Stimulated activated CD4-positive, alpha-beta T cell treated with anti-CD3 and anti-CD28 coated beads, TNF-alpha, amount 100 ng/mL, for 48 hours (primary cell): ENCODE results near the gene CD302.
"Not testable (repeated sequence)": the region's sequence is repeated elsewhere in the genome, so short reads cannot be mapped to it uniquely, and the experiment has no call there.

Experiments used
- DNase-seq, 3 donors: peaks; one replicate each; pipeline ENCODE4 v3.0.0-alpha.2; 2020; ENCODE audit warnings: low read depth in 3 of 3

CD302 gene, protein sequence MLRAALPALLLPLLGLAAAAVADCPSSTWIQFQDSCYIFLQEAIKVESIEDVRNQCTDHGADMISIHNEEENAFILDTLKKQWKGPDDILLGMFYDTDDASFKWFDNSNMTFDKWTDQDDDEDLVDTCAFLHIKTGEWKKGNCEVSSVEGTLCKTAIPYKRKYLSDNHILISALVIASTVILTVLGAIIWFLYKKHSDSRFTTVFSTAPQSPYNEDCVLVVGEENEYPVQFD

DNA sequence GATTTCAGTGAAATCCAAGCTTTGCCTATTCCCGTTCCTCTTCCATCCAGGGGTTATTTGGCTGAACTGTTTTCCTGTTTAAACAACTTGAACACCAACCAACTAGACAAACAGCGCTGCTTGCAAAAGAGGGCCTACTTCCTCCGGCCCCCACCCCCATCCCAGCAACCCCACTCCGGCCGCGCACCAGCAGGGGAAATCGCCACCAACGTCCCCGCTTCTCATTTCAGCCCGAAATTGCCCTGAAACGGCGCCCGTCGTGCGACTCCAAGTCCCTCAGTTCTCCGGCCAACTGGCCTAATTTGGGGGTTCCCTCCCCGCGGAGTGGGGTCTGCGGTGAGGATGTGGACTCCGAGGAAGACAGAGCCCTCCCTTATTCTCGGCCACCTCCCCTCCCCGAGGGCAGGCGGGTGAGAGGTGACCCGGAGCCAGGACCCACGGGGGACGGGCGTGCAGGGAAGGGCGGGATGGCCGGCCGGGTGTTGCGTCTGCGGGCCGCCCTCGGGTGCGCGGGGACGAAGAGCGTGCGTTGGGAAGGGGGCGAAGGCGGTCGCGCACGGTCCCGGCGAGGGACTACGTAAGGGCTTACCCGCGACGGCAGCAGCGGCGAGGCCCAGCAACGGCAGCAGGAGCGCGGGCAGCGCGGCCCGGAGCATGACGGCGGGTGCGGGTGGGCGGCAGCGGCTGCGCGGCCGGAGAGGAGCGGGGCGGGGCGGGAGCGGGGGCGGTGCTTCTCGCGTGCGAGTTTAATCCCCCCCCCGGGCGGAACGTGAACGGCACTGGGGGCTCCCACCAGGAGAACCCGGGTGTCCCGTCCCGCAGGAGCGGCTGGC, at the start of gene CD302:
Gene CD302, minus strand, starts transcription at position 666 of the 833 bp plus-strand sequence. Its CDS starts 10 bp downstream, at position 656.
- DNase-seq = peak in 1 of 3 donors; percentile 27

DNA sequence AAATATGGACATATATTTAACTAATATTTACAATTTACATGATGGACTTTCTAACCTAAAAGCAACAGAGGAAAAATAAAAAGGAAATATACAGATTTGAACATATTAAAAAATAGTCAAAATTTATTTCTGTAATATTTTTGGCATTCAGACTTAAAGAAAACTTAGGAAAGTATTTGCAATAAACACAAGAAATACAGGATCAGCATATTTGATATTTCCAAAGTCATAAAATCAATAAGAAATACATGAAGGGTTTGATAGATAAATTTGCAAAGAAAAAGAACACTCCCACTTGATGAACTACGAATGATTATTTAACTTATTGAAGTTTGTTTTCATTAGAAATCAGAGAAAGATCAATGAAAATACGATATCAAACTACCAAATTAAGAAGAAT, 48.6 kb upstream of the CD302 start:
- DNase-seq = no peak

DNA sequence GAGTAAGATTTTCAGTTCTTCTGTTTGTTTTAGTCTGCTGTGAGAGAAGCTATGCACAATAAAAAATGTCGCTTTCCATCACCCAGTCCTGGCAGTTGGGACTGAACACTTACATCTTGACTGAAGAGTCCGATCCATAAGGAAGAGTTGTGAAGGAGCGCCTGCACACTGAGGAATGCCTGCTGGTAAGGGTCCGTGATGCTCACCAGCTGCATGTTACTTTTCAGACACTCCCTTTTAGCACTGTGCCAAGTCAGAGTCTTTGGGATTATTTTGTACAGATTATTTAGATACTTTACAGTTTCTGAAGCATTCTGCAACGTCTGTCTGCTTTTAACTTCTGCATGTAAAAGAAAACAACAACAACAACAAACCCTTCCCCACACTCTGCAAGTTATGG, 42.6 kb upstream of the CD302 start:
- DNase-seq = no peak

DNA sequence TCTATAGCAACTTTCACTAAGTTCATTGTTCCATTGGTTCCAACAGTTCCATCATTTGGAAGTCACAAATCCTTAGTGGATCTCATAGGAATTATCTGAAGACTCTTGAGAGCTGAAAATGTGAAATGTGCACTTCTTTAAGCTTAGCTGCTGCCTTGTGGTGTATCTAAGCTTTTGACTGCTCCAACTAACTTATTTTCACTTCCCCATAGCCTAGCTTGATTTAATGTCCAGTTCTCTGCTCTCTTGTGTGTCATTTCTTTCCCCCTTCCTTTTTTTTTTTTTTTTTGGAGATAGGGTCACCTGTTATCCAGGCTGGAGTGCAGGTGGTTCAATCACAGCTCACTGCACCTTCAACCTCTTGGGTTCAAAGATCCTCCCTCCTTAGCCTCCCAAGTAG, 34.9 kb upstream of the CD302 start:
- DNase-seq = no peak

DNA sequence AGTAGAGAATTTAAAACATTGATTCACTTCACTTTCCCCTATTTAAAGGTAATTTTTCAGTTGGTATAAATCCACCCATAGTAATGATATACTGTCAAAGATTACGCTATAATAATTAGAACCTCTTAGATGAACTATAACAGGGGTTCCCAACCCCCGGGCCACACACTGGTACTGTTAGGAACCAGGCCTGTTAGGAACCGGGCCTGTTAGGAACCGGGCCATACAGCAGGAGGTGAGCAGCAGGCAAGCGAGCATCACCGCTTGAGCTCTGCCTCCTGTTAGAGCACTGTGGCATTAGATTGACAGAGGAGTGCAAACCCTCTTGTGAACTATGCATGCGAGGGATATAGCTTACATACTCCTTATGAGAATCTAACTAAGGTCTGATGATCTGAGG, 34.0 kb upstream of the CD302 start:
- no peak for DNase-seq

DNA sequence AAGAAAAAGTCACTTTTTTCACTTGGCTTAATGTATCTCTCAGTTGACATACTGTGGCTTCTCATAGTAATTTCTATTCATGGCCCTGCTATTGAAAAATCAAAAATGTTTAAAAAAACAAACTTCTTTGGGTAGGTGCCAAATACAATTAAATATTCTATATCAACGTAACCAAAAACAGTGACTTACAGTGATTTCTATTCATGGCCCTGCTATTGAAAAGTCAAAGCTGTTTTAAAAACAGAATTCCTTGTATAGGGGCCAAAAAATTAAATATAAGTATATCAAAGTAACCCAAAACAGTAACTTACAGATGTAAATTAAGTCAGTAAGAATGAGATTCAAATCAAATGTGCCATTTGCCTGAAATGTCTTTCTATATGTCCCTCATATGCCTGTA, 31.4 kb upstream of the CD302 start:
- DNase-seq = no peak

DNA sequence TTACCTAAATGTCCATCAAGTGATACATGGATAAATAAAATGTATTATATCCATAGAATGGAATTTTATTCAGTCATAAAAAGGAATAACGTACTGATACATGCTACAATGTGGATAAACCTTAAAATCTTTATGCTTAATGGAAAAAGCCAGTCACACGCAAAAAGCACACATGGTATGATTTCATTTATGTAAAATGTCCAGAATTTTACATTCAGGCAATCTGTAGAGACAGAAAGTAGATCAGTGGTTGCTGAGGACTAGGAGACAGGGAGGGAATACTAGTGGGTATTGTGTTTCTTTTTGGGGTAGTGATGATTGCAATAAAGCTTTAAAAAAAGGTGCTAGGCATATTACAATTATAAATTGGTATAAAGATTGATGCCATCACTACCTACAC, 30.7 kb upstream of the CD302 start:
- DNase-seq = no peak

DNA sequence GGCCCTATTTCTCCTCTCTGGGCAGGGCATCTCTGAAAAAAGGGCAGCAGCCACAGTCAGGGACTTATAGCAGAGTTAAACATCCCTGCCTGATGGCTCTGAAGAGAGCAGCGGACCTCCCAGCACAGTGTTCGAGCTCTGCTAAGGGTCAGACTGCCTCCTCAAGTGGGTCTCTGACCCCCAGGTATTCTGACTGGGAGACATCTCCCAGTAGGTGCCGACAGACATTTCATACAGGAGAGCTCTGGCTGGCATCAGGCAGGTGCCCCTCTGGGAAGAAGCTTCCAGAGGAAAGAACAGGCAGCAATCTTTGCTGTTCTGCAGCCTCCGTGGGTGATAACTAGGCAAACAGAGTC, 24.4 kb upstream of the CD302 start:
- not testable (repeated sequence) for DNase-seq

DNA sequence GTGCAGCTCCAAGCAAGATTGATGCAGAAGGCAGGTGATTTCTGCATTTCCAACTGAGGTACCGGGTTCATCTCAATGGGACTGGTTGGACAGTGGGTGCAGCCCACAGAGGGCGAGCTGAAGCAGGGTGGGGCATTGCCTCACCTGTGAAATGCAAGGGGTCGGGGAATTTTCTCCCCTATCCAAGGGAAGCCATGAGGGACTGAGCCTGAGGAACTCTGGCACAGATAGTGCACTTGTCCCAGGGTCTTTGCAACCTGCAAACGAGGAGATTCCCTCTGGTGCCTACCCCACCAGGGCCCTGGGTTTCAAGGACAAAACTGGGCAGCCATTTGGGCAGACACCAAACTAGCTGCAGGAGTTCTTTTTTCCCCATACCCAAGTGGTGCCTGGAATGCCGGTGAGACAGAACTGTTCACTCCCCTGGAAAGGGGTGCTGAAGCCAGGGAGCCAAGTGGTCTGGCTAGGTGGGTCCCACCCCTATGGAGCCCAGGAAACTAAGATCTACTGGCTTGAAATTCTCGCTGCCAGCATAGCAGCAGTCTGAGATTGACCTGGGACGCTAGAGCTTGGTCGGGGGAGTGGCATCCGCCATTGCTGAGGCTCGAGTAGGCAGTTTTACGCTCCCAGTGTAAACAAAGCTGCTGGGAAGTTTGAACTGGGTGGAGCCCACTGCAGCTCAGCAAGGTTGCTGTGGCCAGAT, 23.9 kb upstream of the CD302 start:
- DNase-seq = not testable (repeated sequence)

DNA sequence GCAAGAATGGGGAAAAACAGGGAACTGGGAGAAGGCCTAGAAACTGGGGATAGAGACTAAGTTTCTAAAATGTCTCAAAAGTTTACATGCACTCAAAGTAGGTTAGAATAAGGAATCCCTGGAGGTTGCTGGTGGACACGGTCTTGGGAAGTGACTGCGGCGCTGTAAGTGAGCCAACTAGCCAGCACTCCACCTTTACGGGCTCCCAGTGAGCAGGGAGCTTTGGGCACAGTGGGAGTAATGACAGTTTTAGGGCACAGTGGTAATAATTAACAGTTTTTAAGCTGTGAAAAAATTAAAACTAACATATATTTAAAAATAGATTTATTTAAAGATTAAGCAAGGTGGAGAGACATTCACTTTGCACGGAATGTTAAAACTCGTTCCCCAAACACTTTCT, 20.9 kb upstream of the CD302 start:
- DNase-seq = no peak

DNA sequence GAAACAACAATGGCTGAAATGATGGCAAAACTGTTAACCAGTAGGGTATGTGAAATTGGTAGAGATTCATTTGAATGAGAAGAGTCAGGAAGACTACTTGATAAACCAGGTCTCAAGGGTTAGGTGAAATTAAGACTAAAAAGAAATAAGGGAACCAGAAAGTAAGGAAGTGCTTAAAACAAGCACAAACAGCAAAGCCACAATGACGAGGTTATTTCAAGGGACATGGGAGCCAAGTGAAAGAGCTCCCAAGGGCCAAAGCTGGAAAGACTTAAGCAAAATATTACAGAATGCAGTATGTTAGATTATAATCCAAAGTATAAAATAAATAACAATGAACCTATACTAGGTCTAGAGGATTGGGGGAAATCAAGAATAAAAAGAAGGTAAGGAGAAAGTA, 19.3 kb upstream of the CD302 start:
- no peak for DNase-seq

DNA sequence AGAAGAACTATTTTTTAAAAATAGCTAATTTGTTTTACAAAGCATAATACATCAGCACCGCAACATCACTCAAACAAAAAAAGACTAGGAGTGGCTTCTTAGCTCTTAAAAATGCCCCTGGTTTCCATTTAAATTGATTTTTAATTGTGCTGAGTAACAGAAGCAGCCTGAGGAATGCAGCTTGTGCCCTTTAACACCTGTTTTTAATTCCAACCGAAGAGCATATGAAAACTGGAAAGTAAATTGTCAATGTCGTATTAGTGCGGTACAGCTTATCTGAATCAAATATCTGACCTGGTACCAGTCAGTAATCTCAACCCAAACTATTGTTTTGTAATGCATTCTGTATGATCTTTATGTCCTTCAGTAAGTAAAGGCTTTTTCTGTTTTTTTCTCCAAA, 13.2 kb upstream of the CD302 start:
- no peak for DNase-seq

DNA sequence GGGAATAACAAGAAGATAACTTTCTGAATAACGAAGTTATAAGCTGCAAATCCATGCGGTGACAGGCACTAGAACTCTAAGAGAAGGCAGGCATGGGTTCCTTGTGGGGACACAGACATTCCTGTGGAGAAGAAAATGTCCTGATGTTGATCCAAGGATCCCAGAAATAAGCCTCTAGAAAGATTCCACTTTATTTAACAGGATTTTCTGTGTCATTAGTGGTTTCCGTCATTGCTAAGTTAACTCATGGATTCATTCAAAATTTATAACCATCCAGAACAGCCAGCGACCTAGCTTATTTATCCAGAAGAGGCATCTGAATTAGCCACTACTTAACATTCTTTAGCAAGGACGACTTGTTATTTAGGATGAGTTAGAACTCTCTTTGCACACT, 10.0 kb upstream of the CD302 start:
- DNase-seq = no peak

DNA sequence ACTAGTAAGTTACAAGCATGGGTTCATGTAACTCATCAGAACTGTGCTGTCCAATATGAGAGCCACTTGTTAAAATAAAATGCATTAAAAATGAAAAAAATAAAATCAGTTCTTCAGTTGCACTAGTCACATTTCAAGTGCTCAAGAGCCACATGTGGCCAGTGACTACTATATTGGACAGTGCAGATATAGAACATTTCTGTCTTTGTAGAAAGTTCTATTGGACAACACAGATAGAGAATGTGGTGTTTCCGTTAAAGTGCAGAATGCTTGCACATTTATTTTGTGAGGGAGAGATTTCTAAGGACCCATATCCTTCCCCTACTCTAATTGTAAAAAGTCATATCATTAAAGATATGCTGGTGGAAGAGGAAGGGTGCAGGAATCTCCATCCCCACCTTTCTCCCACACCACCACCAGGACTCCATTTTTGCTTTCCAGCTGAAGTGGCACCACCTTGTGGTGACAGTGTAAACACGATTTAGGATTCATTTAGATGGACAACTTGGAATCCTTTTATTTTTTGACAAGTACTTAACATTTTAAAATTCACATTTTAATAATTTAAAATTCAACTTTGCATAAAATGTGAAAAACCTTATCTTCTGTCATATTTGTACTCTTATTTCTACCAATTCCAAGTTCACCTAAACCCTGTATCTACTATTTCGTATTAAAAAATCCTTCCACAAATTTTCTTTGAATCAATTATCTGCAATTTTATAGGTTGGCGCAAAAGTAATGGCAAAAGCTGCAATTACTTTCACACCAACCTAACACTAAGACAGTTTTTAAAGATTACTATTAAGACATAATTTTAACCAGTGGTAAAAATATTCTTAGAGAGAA, 9.4 kb upstream of the CD302 start:
- DNase-seq = no peak

DNA sequence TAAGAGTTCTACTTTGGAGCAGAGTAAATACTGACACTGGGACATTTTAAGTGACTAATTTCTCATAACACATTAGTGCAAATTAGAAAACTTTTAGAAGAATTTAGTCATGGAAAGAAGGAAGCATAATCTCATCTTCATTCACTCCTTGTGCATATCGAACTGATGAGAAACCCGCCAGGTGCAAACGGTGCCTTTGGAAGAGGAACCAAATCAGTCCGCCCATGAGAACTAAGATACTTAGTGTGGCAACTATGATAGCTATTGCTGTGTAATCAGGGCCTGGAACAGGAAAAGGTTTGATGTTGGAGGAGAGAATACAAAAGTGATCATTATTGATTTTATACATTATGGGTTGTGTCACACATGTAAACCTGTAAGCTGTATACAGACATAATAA, 6.9 kb upstream of the CD302 start:
- DNase-seq = no peak

DNA sequence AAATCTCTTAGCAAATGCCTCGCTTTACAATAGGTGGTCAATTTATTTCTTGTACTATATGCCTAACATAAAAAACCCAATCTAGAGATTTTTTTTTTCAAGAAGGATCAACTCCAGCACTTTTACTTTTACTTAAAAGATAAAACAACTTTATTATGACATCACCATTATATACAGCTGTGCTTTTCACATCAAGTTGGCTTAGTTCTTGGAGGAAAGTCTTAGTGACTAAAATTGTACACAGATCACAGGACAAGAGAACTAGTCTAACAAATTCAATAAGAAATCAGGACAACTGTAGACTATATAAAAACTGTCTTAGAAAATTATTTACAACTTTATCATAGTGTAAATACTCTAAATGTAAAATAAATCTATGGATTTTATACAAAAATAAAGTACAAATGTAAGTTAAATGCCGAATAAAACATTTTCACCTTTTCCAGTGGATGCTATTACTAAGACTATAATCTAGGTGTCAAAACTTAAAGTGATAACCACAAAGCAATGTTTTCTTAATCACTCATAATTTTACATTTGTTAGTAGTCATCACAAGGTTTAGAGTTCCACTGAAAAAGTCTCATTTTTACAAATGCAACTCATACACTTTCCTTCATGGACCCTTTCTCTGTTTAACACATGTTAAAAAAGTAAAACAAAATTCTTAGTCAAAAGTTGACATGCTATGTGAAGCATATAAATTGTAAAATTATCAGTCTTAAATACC, 5.4 kb upstream of the CD302 start:
- DNase-seq = no peak

DNA sequence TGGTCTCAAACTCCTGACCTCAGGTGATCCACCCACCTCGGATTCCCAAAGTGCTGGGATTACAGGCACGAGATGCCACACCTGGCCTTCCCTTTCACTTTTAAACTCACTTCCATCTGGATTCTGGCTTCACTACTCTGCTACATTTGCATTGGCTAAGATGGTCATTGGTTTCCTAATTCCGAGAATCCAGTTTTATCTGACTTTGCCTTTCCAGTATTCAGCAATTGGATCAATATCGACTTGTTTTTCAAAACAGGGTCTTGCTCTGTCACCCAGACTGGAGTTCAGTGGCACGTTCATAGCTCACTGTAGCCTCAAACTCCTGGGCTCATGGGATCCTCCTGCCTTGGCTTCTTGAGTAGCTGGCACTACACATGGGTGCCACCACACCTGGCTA, 4.7 kb upstream of the CD302 start:
- no peak for DNase-seq

DNA sequence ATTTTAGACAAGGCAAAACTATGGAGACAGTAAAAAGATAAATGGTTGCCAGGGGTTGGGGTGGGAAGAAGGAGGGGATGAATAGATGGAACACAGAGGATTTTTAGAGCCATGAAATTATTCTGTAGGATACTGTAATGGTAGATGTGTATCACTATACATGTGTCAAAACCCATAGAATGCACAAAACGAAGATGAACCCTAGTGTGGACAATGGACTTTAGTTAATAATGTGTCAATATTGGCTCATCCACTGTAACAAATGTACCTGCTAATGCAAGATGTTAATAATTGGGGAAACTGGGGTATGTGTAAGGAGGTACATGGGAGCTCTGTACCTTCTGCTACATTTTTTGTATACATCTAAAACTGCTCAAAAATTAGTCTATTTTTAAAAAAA, 1.8 kb upstream of the CD302 start:
- DNase-seq = no peak

DNA sequence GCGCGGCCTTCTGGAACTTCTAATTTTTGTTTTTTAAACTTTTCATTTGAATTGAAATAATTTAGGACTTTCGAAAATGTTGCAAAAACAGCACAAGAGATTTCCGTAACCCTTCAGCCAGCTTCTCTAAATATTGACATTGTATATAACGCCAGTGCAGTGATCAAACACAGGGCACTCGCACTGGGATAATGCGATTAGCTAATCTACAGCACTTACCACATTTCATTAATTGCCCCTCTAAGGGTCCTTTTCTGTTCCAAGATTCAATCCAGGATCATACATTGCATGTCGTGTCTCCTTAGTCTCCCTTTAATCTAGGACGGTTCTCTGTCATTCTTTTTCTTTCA, 343 bp upstream of the CD302 start:
- DNase-seq = no peak

DNA sequence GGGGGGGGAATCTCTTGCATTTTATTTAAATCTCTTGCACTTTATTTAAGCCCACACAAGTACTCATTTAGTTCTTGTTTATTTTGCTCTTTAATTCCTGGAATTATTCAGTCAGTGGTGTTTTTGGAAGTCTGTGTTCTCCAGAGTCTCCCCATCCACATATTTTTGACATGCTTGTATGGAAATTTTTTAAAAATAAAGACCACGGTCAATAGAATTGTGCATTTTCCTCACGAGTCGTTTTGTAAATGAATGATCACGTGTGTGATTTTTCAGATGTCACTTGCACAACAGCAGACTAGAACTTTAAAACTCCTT, 824 bp downstream of the CD302 start:
- DNase-seq = no peak

DNA sequence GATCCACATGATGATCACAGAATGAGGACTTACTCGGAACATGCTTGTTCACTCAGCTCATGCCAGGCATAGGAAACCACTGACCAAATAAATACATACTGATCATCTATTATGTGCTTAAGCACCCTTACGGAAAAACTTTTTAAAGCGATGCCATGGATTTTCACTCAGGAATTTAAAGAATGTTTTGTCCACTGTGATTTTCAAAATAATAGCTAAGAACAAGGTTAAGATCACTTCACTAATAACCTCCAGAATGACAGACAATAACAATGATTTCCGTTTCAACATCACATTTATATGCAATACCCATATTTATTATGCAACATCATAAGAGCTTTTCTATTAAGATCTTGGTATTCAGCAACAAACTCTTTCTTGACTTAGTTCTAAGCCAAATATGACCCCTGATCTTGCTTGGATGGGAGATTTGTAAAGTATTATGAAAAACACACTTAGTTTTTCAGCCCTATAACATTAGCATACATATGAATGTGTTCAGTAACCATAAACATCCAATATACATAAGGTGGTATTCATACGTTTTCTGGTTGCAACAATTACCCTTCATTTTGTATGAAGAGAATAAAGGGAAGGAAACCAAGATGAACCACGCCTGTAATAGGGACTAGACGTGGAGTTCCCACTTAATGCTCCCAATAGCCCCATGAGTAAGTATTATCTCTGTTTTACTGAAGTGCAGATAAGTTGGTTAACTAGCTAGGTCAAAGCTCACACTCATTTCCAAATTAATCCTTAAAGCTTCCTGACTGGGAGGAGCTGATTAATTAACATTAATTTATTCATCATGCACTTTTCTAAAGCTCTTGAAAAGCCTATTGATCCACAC, 1.9 kb downstream of the CD302 start:
- no peak for DNase-seq
